ENCODE data around the gene AHCYL1.

- TF ChIP-seq GATA3 (IDR thresholded peaks at IDR 0.05; ENCODE audit: low read depth, low read length) = no peak
- TF ChIP-seq GATA2 (IDR thresholded peaks at IDR 0.05; ENCODE audit: low read depth, low read length) = no peak
Observed at GRCh38 chr1:109950038-109950437, 34.5 kb upstream of the AHCYL1 start.
